Measurements from ENCODE around the gene PARVA. TPM values are rescaled to one million over a fixed set of nuclear protein-coding genes. Genes with fewer than 3 reads are reported as not detected.
"Not testable (repeated sequence)": the region's sequence is repeated elsewhere in the genome, so short reads cannot be mapped to it uniquely, and the experiment has no call there.

PARVA gene
- total RNA-seq, 1 donor from 2014 or later = 106 TPM

GRCh38 chr11:12520054-12520453 is 142.7 kb downstream of the PARVA start:
- TF ChIP-seq EZH2 (IDR thresholded peaks at IDR 0.05; ENCODE audit: insufficient read depth, low read length) = no peak
- no peak for TF ChIP-seq CTCF (IDR thresholded peaks at IDR 0.05; ENCODE audit: insufficient read depth, low read depth, low read length)
- no peaks in the 10 kb centered on the region for H3K27me3 ChIP-seq (ENCODE audit: insufficient read depth, low read length)
- FAIRE-seq = no peak
- no peaks in the 10 kb centered on the region for H3K4me1 ChIP-seq (ENCODE audit: insufficient read depth, low read length)
- H3K27me3 Mint-ChIP-seq (ENCODE audit: low read depth, unreplicated experiment) = no peaks in the 10 kb centered on the region
- H3K9me3 ChIP-seq (ENCODE audit: insufficient read depth, low read depth, low read length) = no peaks in the 10 kb centered on the region
- no peak overlapping the region for H3K27ac ChIP-seq (ENCODE audit: low read depth, low read length)
- H3K4me3 Mint-ChIP-seq (ENCODE audit: unreplicated experiment) = no peak overlapping the region
- peaks cover 4% of the 10 kb centered on the region for H3K4me1 Mint-ChIP-seq (ENCODE audit: low read depth, unreplicated experiment)
- peaks cover 14% of the 10 kb centered on the region for H3K36me3 ChIP-seq (ENCODE audit: insufficient read depth, low read length)
- peaks cover 22% of the 10 kb centered on the region for H3K36me3 Mint-ChIP-seq (ENCODE audit: low read depth, unreplicated experiment)
- no peak overlapping the region for H3K4me2 ChIP-seq (ENCODE audit: low read length)
- no peak overlapping the region for H3K27ac Mint-ChIP-seq (ENCODE audit: unreplicated experiment)
- no peaks in the 10 kb centered on the region for H3K9me3 Mint-ChIP-seq (ENCODE audit: unreplicated experiment)
- H2AFZ ChIP-seq (ENCODE audit: low read depth, low read length) = no peak overlapping the region
- no peak for DNase-seq (ENCODE audit: low read depth)
- H3K4me3 ChIP-seq (ENCODE audit: insufficient read depth, low read depth, low read length) = no peak overlapping the region
- H3K9ac ChIP-seq (ENCODE audit: low read length) = no peak overlapping the region
- peaks cover 7% of the 10 kb centered on the region for H4K20me1 ChIP-seq (ENCODE audit: insufficient read depth, low read length)
- H3K79me2 ChIP-seq (ENCODE audit: insufficient read depth, low read length) = no peaks in the 10 kb centered on the region

GRCh38 chr11:12520576-12520975 is 143.2 kb downstream of the PARVA start:
- peaks cover 14% of the 10 kb centered on the region for H3K36me3 ChIP-seq (ENCODE audit: insufficient read depth, low read length)
- not testable (repeated sequence) for H3K4me3 ChIP-seq (ENCODE audit: insufficient read depth, low read depth, low read length); H3K4me3 Mint-ChIP-seq (ENCODE audit: unreplicated experiment); H3K9me3 Mint-ChIP-seq (ENCODE audit: unreplicated experiment); H3K4me2 ChIP-seq (ENCODE audit: low read length); H4K20me1 ChIP-seq (ENCODE audit: insufficient read depth, low read length); FAIRE-seq; H3K27ac ChIP-seq (ENCODE audit: low read depth, low read length); H3K4me1 Mint-ChIP-seq (ENCODE audit: low read depth, unreplicated experiment); H3K9me3 ChIP-seq (ENCODE audit: insufficient read depth, low read depth, low read length); H2AFZ ChIP-seq (ENCODE audit: low read depth, low read length); H3K9ac ChIP-seq (ENCODE audit: low read length); DNase-seq (ENCODE audit: low read depth); H3K27me3 ChIP-seq (ENCODE audit: insufficient read depth, low read length); H3K27me3 Mint-ChIP-seq (ENCODE audit: low read depth, unreplicated experiment); H3K79me2 ChIP-seq (ENCODE audit: insufficient read depth, low read length); H3K27ac Mint-ChIP-seq (ENCODE audit: unreplicated experiment); H3K4me1 ChIP-seq (ENCODE audit: insufficient read depth, low read length)
- peaks cover 22% of the 10 kb centered on the region for H3K36me3 Mint-ChIP-seq (ENCODE audit: low read depth, unreplicated experiment)

- Histone ChIP-seq H3K4me1 (ENCODE audit: insufficient read depth, low read length) (peaks cover 10% of the 10 kb centered on the region), H4K20me1 (ENCODE audit: insufficient read depth, low read length) (peaks cover 13% of the 10 kb centered on the region), H3K36me3 (ENCODE audit: insufficient read depth, low read length) (peaks cover 12% of the 10 kb centered on the region), H3K4me3 (ENCODE audit: insufficient read depth, low read depth, low read length) (no peak overlapping the region), H3K9me3 (ENCODE audit: insufficient read depth, low read depth, low read length) (no peaks in the 10 kb centered on the region), H3K27me3 (ENCODE audit: insufficient read depth, low read length) (no peaks in the 10 kb centered on the region), H3K27ac (ENCODE audit: low read depth, low read length) (no peak overlapping the region), H2AFZ (ENCODE audit: low read depth, low read length) (no peak overlapping the region), H3K9ac (ENCODE audit: low read length) (no peak overlapping the region), H3K4me2 (ENCODE audit: low read length) (no peak overlapping the region), H3K79me2 (ENCODE audit: insufficient read depth, low read length) (no peaks in the 10 kb centered on the region)
- Mint-ChIP-seq H3K27me3 (ENCODE audit: low read depth, unreplicated experiment) (no peaks in the 10 kb centered on the region), H3K27ac (ENCODE audit: unreplicated experiment) (no peak overlapping the region), H3K9me3 (ENCODE audit: unreplicated experiment) (no peaks in the 10 kb centered on the region), H3K4me3 (ENCODE audit: unreplicated experiment) (no peak overlapping the region), H3K36me3 (ENCODE audit: low read depth, unreplicated experiment) (peaks cover 15% of the 10 kb centered on the region), H3K4me1 (ENCODE audit: low read depth, unreplicated experiment) (peaks cover 13% of the 10 kb centered on the region)
- FAIRE-seq (no peak), DNase-seq (ENCODE audit: low read depth) (no peak)
- TF ChIP-seq EZH2 (IDR thresholded peaks at IDR 0.05; ENCODE audit: insufficient read depth, low read length) = no peak
- no peak for TF ChIP-seq CTCF (IDR thresholded peaks at IDR 0.05; ENCODE audit: insufficient read depth, low read depth, low read length)
Measured at GRCh38 chr11:12523180-12523924, 146.0 kb downstream of the PARVA start.

Measured in astrocyte (in vitro differentiated cells and primary cell).